NCI-H1694 treated with DMSO at 0.1 percent for 48 hours (cell line): ENCODE measurements around the gene PRM3.
"Not testable (repeated sequence)": the region's sequence is repeated elsewhere in the genome, so short reads cannot be mapped to it uniquely, and the experiment has no call there.

ENCODE experiments used
- DNase-seq: peaks from one replicate; lab custom pipeline; 2025; lab: John Stamatoyannopoulos, UW

The PRM3 gene

GRCh38 chr16:11303405-11304138, 30.1 kb upstream of the PRM3 start:
- no peak for DNase-seq

GRCh38 chr16:11302977-11303376, 29.5 kb upstream of the PRM3 start:
- no peak for DNase-seq

GRCh38 chr16:11301645-11302501, 28.4 kb upstream of the PRM3 start:
- DNase-seq: no peak

- no peak for DNase-seq
Measured at GRCh38 chr16:11300560-11300892, 27.1 kb upstream of the PRM3 start.

- no peak for DNase-seq
Measured at GRCh38 chr16:11299865-11300559, 26.6 kb upstream of the PRM3 start.

- not testable (repeated sequence) for DNase-seq
Measured at GRCh38 chr16:11298950-11299547, 25.6 kb upstream of the PRM3 start.

GRCh38 chr16:11298143-11298900, 24.9 kb upstream of the PRM3 start:
- no peak for DNase-seq

- DNase-seq: no peak
Measured at GRCh38 chr16:11297492-11298142, 24.2 kb upstream of the PRM3 start.

GRCh38 chr16:11296706-11297491, 23.5 kb upstream of the PRM3 start:
- no peak for DNase-seq

GRCh38 chr16:11296351-11296705, 22.9 kb upstream of the PRM3 start:
- DNase-seq: no peak

- no peak for DNase-seq
Measured at GRCh38 chr16:11295672-11296071, 22.2 kb upstream of the PRM3 start.

- DNase-seq: no peak
Measured at GRCh38 chr16:11292076-11292748, 18.8 kb upstream of the PRM3 start.

GRCh38 chr16:11291091-11291703, 17.8 kb upstream of the PRM3 start:
- no peak for DNase-seq

GRCh38 chr16:11290102-11290893, 16.9 kb upstream of the PRM3 start:
- no peak for DNase-seq

GRCh38 chr16:11289696-11290095, 16.3 kb upstream of the PRM3 start:
- DNase-seq: not testable (repeated sequence)

- DNase-seq: no peak
Measured at GRCh38 chr16:11289202-11289601, 15.8 kb upstream of the PRM3 start.

GRCh38 chr16:11285842-11286241, 12.4 kb upstream of the PRM3 start:
- DNase-seq: no peak

GRCh38 chr16:11283820-11284248, 10.4 kb upstream of the PRM3 start:
- DNase-seq: no peak
